ENCODE measurements around the gene TMED1. TPM values are rescaled to one million over a fixed set of nuclear protein-coding genes. Genes with fewer than 3 reads are reported as not detected.

The TMED1 gene
- total and polyA plus RNA-seq, 2 of the 8 experiments (the other 6 are each of a cell fraction or from before 2014, with no cell fraction given): 26.9 to 31.9 TPM

DNA sequence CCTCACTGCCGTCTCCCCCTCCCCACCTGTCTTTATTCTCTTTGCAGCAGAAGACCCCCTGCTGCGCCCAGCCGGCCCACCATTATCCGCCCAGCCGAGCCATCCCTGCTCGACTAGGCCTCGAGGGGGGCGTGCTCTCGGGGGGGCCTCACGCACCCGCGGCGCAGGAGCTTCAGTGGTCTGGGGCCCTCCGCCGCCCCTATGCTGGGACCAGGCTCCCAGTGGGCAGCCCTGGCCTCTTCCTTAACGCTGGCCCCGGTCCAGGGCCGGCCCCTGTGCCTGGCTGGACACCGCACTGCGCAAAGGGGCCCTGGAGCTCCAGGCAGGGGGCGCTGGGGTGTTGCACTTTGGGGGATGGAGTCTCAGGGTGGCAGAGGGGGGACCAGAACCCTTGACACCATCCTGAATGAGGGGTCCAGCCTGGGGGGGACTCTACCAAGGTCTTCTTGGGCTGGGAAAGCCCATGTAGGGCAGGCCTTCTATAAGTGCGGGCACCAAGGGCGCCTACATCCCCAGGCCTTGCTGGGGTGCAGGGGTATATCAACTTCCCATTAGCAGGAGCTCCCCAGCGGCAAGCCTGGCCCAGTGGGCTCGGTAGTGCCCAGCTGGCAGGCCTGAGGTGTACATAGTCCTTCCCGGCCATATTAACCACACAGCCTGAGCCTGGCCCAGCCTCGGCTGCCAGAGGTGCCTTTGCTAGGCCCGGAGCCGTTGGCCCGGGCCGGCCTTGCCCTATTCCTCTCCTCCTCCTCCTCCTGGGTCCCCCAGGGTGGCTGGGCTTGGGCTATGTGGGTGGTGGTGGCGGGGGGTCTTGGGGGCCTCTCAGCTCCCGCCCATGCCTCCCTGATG lies 4.9 kb downstream of the TMED1 start (continued):
- TF ChIP-seq, protein P1, sequence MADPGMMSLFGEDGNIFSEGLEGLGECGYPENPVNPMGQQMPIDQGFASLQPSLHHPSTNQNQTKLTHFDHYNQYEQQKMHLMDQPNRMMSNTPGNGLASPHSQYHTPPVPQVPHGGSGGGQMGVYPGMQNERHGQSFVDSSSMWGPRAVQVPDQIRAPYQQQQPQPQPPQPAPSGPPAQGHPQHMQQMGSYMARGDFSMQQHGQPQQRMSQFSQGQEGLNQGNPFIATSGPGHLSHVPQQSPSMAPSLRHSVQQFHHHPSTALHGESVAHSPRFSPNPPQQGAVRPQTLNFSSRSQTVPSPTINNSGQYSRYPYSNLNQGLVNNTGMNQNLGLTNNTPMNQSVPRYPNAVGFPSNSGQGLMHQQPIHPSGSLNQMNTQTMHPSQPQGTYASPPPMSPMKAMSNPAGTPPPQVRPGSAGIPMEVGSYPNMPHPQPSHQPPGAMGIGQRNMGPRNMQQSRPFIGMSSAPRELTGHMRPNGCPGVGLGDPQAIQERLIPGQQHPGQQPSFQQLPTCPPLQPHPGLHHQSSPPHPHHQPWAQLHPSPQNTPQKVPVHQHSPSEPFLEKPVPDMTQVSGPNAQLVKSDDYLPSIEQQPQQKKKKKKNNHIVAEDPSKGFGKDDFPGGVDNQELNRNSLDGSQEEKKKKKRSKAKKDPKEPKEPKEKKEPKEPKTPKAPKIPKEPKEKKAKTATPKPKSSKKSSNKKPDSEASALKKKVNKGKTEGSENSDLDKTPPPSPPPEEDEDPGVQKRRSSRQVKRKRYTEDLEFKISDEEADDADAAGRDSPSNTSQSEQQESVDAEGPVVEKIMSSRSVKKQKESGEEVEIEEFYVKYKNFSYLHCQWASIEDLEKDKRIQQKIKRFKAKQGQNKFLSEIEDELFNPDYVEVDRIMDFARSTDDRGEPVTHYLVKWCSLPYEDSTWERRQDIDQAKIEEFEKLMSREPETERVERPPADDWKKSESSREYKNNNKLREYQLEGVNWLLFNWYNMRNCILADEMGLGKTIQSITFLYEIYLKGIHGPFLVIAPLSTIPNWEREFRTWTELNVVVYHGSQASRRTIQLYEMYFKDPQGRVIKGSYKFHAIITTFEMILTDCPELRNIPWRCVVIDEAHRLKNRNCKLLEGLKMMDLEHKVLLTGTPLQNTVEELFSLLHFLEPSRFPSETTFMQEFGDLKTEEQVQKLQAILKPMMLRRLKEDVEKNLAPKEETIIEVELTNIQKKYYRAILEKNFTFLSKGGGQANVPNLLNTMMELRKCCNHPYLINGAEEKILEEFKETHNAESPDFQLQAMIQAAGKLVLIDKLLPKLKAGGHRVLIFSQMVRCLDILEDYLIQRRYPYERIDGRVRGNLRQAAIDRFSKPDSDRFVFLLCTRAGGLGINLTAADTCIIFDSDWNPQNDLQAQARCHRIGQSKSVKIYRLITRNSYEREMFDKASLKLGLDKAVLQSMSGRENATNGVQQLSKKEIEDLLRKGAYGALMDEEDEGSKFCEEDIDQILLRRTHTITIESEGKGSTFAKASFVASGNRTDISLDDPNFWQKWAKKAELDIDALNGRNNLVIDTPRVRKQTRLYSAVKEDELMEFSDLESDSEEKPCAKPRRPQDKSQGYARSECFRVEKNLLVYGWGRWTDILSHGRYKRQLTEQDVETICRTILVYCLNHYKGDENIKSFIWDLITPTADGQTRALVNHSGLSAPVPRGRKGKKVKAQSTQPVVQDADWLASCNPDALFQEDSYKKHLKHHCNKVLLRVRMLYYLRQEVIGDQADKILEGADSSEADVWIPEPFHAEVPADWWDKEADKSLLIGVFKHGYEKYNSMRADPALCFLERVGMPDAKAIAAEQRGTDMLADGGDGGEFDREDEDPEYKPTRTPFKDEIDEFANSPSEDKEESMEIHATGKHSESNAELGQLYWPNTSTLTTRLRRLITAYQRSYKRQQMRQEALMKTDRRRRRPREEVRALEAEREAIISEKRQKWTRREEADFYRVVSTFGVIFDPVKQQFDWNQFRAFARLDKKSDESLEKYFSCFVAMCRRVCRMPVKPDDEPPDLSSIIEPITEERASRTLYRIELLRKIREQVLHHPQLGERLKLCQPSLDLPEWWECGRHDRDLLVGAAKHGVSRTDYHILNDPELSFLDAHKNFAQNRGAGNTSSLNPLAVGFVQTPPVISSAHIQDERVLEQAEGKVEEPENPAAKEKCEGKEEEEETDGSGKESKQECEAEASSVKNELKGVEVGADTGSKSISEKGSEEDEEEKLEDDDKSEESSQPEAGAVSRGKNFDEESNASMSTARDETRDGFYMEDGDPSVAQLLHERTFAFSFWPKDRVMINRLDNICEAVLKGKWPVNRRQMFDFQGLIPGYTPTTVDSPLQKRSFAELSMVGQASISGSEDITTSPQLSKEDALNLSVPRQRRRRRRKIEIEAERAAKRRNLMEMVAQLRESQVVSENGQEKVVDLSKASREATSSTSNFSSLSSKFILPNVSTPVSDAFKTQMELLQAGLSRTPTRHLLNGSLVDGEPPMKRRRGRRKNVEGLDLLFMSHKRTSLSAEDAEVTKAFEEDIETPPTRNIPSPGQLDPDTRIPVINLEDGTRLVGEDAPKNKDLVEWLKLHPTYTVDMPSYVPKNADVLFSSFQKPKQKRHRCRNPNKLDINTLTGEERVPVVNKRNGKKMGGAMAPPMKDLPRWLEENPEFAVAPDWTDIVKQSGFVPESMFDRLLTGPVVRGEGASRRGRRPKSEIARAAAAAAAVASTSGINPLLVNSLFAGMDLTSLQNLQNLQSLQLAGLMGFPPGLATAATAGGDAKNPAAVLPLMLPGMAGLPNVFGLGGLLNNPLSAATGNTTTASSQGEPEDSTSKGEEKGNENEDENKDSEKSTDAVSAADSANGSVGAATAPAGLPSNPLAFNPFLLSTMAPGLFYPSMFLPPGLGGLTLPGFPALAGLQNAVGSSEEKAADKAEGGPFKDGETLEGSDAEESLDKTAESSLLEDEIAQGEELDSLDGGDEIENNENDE (IDR thresholded peaks at IDR 0.05; ENCODE audit: insufficient replicate concordance, low read length): no peak
- TF ChIP-seq KDM5A (IDR thresholded peaks at IDR 0.05; ENCODE audit: low read length): no peak
- TF ChIP-seq BRCA1 (IDR thresholded peaks at IDR 0.05; ENCODE audit: low read depth, low read length): no peak
- no peak for TF ChIP-seq SP4 (IDR thresholded peaks at IDR 0.05; ENCODE audit: low read length)
- TF ChIP-seq, protein P2, sequence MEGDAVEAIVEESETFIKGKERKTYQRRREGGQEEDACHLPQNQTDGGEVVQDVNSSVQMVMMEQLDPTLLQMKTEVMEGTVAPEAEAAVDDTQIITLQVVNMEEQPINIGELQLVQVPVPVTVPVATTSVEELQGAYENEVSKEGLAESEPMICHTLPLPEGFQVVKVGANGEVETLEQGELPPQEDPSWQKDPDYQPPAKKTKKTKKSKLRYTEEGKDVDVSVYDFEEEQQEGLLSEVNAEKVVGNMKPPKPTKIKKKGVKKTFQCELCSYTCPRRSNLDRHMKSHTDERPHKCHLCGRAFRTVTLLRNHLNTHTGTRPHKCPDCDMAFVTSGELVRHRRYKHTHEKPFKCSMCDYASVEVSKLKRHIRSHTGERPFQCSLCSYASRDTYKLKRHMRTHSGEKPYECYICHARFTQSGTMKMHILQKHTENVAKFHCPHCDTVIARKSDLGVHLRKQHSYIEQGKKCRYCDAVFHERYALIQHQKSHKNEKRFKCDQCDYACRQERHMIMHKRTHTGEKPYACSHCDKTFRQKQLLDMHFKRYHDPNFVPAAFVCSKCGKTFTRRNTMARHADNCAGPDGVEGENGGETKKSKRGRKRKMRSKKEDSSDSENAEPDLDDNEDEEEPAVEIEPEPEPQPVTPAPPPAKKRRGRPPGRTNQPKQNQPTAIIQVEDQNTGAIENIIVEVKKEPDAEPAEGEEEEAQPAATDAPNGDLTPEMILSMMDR (IDR thresholded peaks at IDR 0.05; ENCODE audit: control extremely low read depth in 1 of 3, insufficient read depth in 1 of 3, low read depth in 1 of 3, low read length in 3 of 3): no peak
- TF ChIP-seq RNF2 (IDR thresholded peaks at IDR 0.05; ENCODE audit: borderline replicate concordance, low read depth, low read length, missing control alignments, poor library complexity, severe bottlenecking): no peak
- TF ChIP-seq GABPA (IDR thresholded peaks at IDR 0.05; ENCODE audit: borderline replicate concordance, insufficient read depth, low read length): no peak
